ENCODE results near the gene ZNF648.

GRCh38 chr1:182059936-182060335 is 1.6 kb downstream of the ZNF648 start:
- TF ChIP-seq MYC (IDR thresholded peaks at IDR 0.05; ENCODE audit: low read depth, low read length) (no peak), POLR2A (IDR thresholded peaks at IDR 0.05; ENCODE audit: extremely low read depth, insufficient read length) (no peak)

Measured in NB4 (cell line).